GM12878 (cell line): ENCODE results near the gene MTSS2. TPM values are rescaled to one million over a fixed set of nuclear protein-coding genes. Genes with fewer than 3 reads are reported as not detected.

Experiments
- ATAC-seq: fragments of 200-7000 bp; cut with Tn5 transposase; 3 replicates; pipeline ENCODE4 v1.9.1; 2020; ENCODE audit warnings: mild to moderate bottlenecking, moderate library complexity
- BruUV-seq: library from RNA; stranded (reverse); fragments of 400-500 nt; replicated peaks from 2 replicates; lab custom pipeline; 2021; lab: Mats Ljungman, UMichigan
- CTCF ChIA-PET: fragments of 300-600 bp; sonication (Branson Sonifier 250); formaldehyde crosslinking; extraction: SDS; loops from one replicate; lab custom pipeline; 2021; ENCODE audit warnings: inconsistent platforms; lab: Yijun Ruan, JAX
- POLR2A ChIA-PET: fragments of 350-600 bp; formaldehyde crosslinking; extraction: SDS; loops from one replicate; lab custom pipeline; 2021; ENCODE audit warnings: inconsistent platforms; lab: Charles Lee
- RAD21 ChIA-PET: fragments of 300-600 bp; sonication (Branson Sonifier 250); formaldehyde crosslinking; loops from one replicate; lab custom pipeline; 2023; ENCODE audit warnings: antibody characterized with exemption; ENCODE audit not compliant: unreplicated experiment; lab: Charles Lee
- SMC1A ChIA-PET: fragments of 300-600 bp; sonication (Branson Sonifier 250); formaldehyde crosslinking; loops from one replicate; lab custom pipeline; 2023; ENCODE audit not compliant: unreplicated experiment, uncharacterized antibody; lab: Charles Lee
- DNase-seq: peaks from one replicate; pipeline ENCODE4 v3.0.0-alpha.2; 2011; ENCODE audit warnings: low read depth, low spot score
- FAIRE-seq: peaks from 3 replicates; lab custom pipeline; 2011; peaks lifted over from hg19 to GRCh38; lab: Jason Lieb, UNC
- H2AFZ ChIP-seq: 2 replicates; pipeline ENCODE4 v1.6.0; 2011; ENCODE audit warnings: low read depth, low read length, control low read depth; ENCODE audit not compliant: control insufficient read depth
- H3K27ac ChIP-seq: 2 replicates; pipeline ENCODE4 v1.5.1; 2011; ENCODE audit warnings: control low read depth; ENCODE audit not compliant: control insufficient read depth, insufficient read depth
- H3K27me3 ChIP-seq, 2 experiments: replicated peaks in 1 of 2; 2 replicates each; pipeline versions ENCODE4 v1.6.0 to v1.6.1; 2011; ENCODE audit warnings: low read length in 1 of 2; ENCODE audit not compliant: control insufficient read depth in 2 of 2, insufficient read depth in 2 of 2
- H3K36me3 ChIP-seq, 2 experiments: 2 replicates each; pipeline ENCODE4 v1.5.1; 2011; ENCODE audit warnings: low read length in 1 of 2; ENCODE audit not compliant: control insufficient read depth in 2 of 2, insufficient read depth in 2 of 2
- H3K4me1 ChIP-seq: 2 replicates; pipeline ENCODE4 v1.6.1; 2011; ENCODE audit warnings: mild to moderate bottlenecking, low read length, moderate library complexity, mixed read lengths; ENCODE audit not compliant: control insufficient read depth, insufficient read depth
- H3K4me2 ChIP-seq: 2 replicates; pipeline ENCODE4 v1.6.0; 2011; ENCODE audit warnings: control low read depth; ENCODE audit not compliant: control insufficient read depth, insufficient read depth
- H3K4me3 ChIP-seq: fragments of 200-600 bp; sonication (generic); 2 replicates; pipeline ENCODE4 v1.5.1; 2016
- H3K79me2 ChIP-seq: 2 replicates; pipeline ENCODE4 v1.6.0; 2011; ENCODE audit warnings: low read length; ENCODE audit not compliant: control insufficient read depth, insufficient read depth
- H3K9ac ChIP-seq: 2 replicates; pipeline ENCODE4 v1.8.0; 2011; ENCODE audit warnings: low read length, control low read depth, mixed read lengths; ENCODE audit not compliant: control insufficient read depth, insufficient read depth
- H3K9me3 ChIP-seq: replicated peaks from 3 replicates; pipeline ENCODE4 v1.5.1; 2011; ENCODE audit warnings: mild to moderate bottlenecking, low read length; ENCODE audit not compliant: control insufficient read depth, insufficient read depth
- H4K20me1 ChIP-seq: 2 replicates; pipeline ENCODE4 v1.6.0; 2011; ENCODE audit not compliant: control insufficient read depth, insufficient read depth
- CBFB ChIP-seq: IDR thresholded peaks from 2 replicates; pipeline ENCODE4 v1.6.1; 2016; ENCODE audit warnings: antibody characterized with exemption, low read depth
- CBX5 ChIP-seq: sonication (generic); IDR thresholded peaks from 2 replicates; pipeline ENCODE4 v1.6.1; 2016; ENCODE audit warnings: low read depth, moderate library complexity, mild to moderate bottlenecking, inconsistent platforms
- CEBPZ ChIP-seq: fragments of 150-350 bp; IDR thresholded peaks from 2 replicates; pipeline ENCODE4 v1.6.1; 2016; ENCODE audit warnings: low read depth, low read length
- FOXM1 ChIP-seq: IDR thresholded peaks from 2 replicates; pipeline ENCODE4 v1.6.1; 2012; ENCODE audit warnings: low read depth, mild to moderate bottlenecking, inconsistent platforms, low read length, moderate library complexity
- KLF5 ChIP-seq: fragments of 450-650 bp; IDR thresholded peaks from 2 replicates; pipeline ENCODE4 v1.6.1; 2014; ENCODE audit warnings: mild to moderate bottlenecking; ENCODE audit not compliant: partially characterized antibody
- RBBP5 ChIP-seq: fragments of 200-600 bp; sonication (generic); conservative IDR thresholded peaks from 2 replicates; pipeline ENCODE4 v1.6.1; 2016
- TAF1 ChIP-seq: IDR thresholded peaks from 2 replicates; pipeline ENCODE4 v1.6.1; 2011; ENCODE audit warnings: mild to moderate bottlenecking, low read depth, low read length, borderline replicate concordance
- TCF12 ChIP-seq: IDR thresholded peaks from 2 replicates; pipeline ENCODE4 v1.6.1; 2011; ENCODE audit warnings: low read depth, mild to moderate bottlenecking, low read length
- ZNF24 ChIP-seq: fragments of 450-650 bp; IDR thresholded peaks from 2 replicates; pipeline ENCODE4 v1.6.1; 2017; ENCODE audit warnings: antibody characterized with exemption, mild to moderate bottlenecking
- WGBS: methylation state at CpG from one replicate; pipeline ENCODE4 v1.1.6; 2016; ENCODE audit warnings: low lambda C conversion rate; ENCODE audit not compliant: insufficient replicate concordance, insufficient coverage; ENCODE audit errors: missing lambda C conversion rate; 5-methylcytosine and 5-hydroxymethylcytosine counted together
- in situ Hi-C: fragments of 300-500 bp; cut with MboI; formaldehyde crosslinking; loops from 9 replicates; pipeline ENCODE4 v1.14.3; 2018; ENCODE audit warnings: mixed read lengths
- intact Hi-C: fragments of 100-400 bp; cut with micrococcal nuclease; formaldehyde crosslinking; loops from one replicate; pipeline ENCODE4 v1.14.2; 2022; ENCODE audit not compliant: unreplicated experiment
- polyA plus RNA-seq, 11 experiments: library from polyadenylated mRNA; depleted of rRNA in 4 of 11; unstranded in 6 of 11; stranded (reverse) in 5 of 11; fragments of >200 nt; fragmentation: Nextera tagmentation in 4 of 11; fragmentation: Illumina TruSeq in 1 of 11; extraction: Ambion mirVana in 4 of 11; extraction: Trizol in 1 of 11; gene quantifications; 1 replicate in 1 of 11; 2 replicates in 10 of 11; pipeline versions ENCODE4 v1.2.1 to v1.2.3, GENCODE V29; 2011 to 2016; ENCODE audit warnings: inconsistent platforms in 2 of 11, missing spikeins in 2 of 11, low read depth in 1 of 11
- total RNA-seq, 4 experiments: library from RNA; depleted of rRNA in 3 of 4; stranded (reverse); fragments of >200 nt in 3 of 4; fragmentation: Illumina TruSeq in 1 of 4; extraction: Trizol in 1 of 4; gene quantifications; 2 replicates each; pipeline versions ENCODE4 v1.2.1 to v1.2.3, GENCODE V29; 2013 to 2021
- TF ChIP-seq, protein P1 (sequence below): fragments of 450-650 bp; formaldehyde crosslinking; IDR thresholded peaks from 2 replicates; pipeline ENCODE4 v1.4.0; 2020; ENCODE audit warnings: mild to moderate bottlenecking, moderate library complexity

Gene MTSS2
- total and polyA plus RNA-seq, 10 of the 15 experiments (the other 5 are each of a cell fraction or from before 2014, with no cell fraction given) = under 0.01 to 0.51 (median 0.14) TPM; not detected in 4

- ATAC-seq (no peak), FAIRE-seq (no peak), DNase-seq (no peak)
- ChIA-PET CTCF (no interaction called here), SMC1A (no interaction called here), RAD21 (no interaction called here), POLR2A (no interaction called here)
- H3K27ac ChIP-seq = no peak overlapping the region
- in situ Hi-C loops (no loop called here), intact Hi-C loops (no loop called here)
- H3K4me2 ChIP-seq = no peak overlapping the region
- H4K20me1 ChIP-seq = no peaks in the 10 kb centered on the region
- H3K4me1 ChIP-seq = no peaks in the 10 kb centered on the region
- BruUV-seq = no TSS peak
- WGBS = 97% methylated on average over 3 of the region's 3 CpGs
- H2AFZ ChIP-seq = no peak overlapping the region
- H3K9ac ChIP-seq = no peak overlapping the region
- H3K79me2 ChIP-seq = no peaks in the 10 kb centered on the region
- H3K4me3 ChIP-seq = no peak overlapping the region
- no peaks in the 10 kb centered on the region for H3K27me3 ChIP-seq
- peaks cover 4 to 5% of the 10 kb centered on the region in 2 experiments for H3K36me3 ChIP-seq
- no peaks in the 10 kb centered on the region for H3K9me3 ChIP-seq
- TF ChIP-seq TCF12 = no peak
- TF ChIP-seq ZNF24 = no peak
- TF ChIP-seq, protein P1, sequence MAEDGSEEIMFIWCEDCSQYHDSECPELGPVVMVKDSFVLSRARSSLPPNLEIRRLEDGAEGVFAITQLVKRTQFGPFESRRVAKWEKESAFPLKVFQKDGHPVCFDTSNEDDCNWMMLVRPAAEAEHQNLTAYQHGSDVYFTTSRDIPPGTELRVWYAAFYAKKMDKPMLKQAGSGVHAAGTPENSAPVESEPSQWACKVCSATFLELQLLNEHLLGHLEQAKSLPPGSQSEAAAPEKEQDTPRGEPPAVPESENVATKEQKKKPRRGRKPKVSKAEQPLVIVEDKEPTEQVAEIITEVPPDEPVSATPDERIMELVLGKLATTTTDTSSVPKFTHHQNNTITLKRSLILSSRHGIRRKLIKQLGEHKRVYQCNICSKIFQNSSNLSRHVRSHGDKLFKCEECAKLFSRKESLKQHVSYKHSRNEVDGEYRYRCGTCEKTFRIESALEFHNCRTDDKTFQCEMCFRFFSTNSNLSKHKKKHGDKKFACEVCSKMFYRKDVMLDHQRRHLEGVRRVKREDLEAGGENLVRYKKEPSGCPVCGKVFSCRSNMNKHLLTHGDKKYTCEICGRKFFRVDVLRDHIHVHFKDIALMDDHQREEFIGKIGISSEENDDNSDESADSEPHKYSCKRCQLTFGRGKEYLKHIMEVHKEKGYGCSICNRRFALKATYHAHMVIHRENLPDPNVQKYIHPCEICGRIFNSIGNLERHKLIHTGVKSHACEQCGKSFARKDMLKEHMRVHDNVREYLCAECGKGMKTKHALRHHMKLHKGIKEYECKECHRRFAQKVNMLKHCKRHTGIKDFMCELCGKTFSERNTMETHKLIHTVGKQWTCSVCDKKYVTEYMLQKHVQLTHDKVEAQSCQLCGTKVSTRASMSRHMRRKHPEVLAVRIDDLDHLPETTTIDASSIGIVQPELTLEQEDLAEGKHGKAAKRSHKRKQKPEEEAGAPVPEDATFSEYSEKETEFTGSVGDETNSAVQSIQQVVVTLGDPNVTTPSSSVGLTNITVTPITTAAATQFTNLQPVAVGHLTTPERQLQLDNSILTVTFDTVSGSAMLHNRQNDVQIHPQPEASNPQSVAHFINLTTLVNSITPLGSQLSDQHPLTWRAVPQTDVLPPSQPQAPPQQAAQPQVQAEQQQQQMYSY = no peak
- no peak for TF ChIP-seq RBBP5
- TF ChIP-seq CBFB = no peak
- TF ChIP-seq CBX5 = no peak
- no peak for TF ChIP-seq TAF1
- TF ChIP-seq FOXM1 = no peak
- no peak for TF ChIP-seq KLF5
- no peak for TF ChIP-seq CEBPZ
These were observed 45.1 kb upstream of the MTSS2 start for GRCh38 chr16:70730944-70731343.
